Transverse colon (tissue), 4 donors: Measurements from ENCODE around the gene ARSI.

Experiments used
- CTCF ChIP-seq, 5 experiments: fragments of 200-600 bp in 3 of 5; fragments of 450-650 bp in 2 of 5; sonication (generic) in 3 of 5; IDR thresholded peaks; 1 replicate in 2 of 5; 2 replicates in 3 of 5; pipeline ENCODE4 v1.5.1; 2016 to 2017; ENCODE audit warnings: antibody characterized with exemption in 5 of 5, inconsistent platforms in 3 of 5, mild to moderate bottlenecking in 2 of 5, moderate library complexity in 1 of 5
- EP300 ChIP-seq: sonication (generic); formaldehyde crosslinking; IDR thresholded peaks from one replicate; pipeline ENCODE4 v1.6.1; 2017; ENCODE audit warnings: antibody characterized with exemption, low read depth
- POLR2AphosphoS5 ChIP-seq, 3 donors: sonication (generic); formaldehyde crosslinking; IDR thresholded peaks; one replicate each; pipeline ENCODE4 v1.6.1; 2016; ENCODE audit warnings: antibody characterized with exemption in 3 of 3

- no peak for TF ChIP-seq CTCF (IDR thresholded peaks at IDR 0.05)
- no peak for TF ChIP-seq EP300
- TF ChIP-seq POLR2AphosphoS5 (IDR thresholded peaks at IDR 0.05): no peak
Observed at GRCh38 chr5:150303660-150304386, 1.1 kb upstream of the ARSI start.
